GM12878 (cell line): Measurements from ENCODE around the gene DNPEP. TPM values are rescaled to one million over a fixed set of nuclear protein-coding genes. Genes with fewer than 3 reads are reported as not detected.

Source experiments
- ATAC-seq: fragments of 200-7000 bp; cut with Tn5 transposase; 3 replicates; pipeline ENCODE4 v1.9.1; 2020; ENCODE audit warnings: mild to moderate bottlenecking, moderate library complexity
- BruUV-seq: library from RNA; stranded (reverse); fragments of 400-500 nt; replicated peaks from 2 replicates; lab custom pipeline; 2021; lab: Mats Ljungman, UMichigan
- CTCF ChIA-PET: fragments of 300-600 bp; sonication (Branson Sonifier 250); formaldehyde crosslinking; extraction: SDS; loops from one replicate; lab custom pipeline; 2021; ENCODE audit warnings: inconsistent platforms; lab: Yijun Ruan, JAX
- POLR2A ChIA-PET: fragments of 350-600 bp; formaldehyde crosslinking; extraction: SDS; loops from one replicate; lab custom pipeline; 2021; ENCODE audit warnings: inconsistent platforms; lab: Charles Lee
- RAD21 ChIA-PET: fragments of 300-600 bp; sonication (Branson Sonifier 250); formaldehyde crosslinking; loops from one replicate; lab custom pipeline; 2023; ENCODE audit warnings: antibody characterized with exemption; ENCODE audit not compliant: unreplicated experiment; lab: Charles Lee
- SMC1A ChIA-PET: fragments of 300-600 bp; sonication (Branson Sonifier 250); formaldehyde crosslinking; loops from one replicate; lab custom pipeline; 2023; ENCODE audit not compliant: unreplicated experiment, uncharacterized antibody; lab: Charles Lee
- DNase-seq: peaks from one replicate; pipeline ENCODE4 v3.0.0-alpha.2; 2011; ENCODE audit warnings: low read depth, low spot score
- FAIRE-seq: peaks from 3 replicates; lab custom pipeline; 2011; peaks lifted over from hg19 to GRCh38; lab: Jason Lieb, UNC
- H2AFZ ChIP-seq: 2 replicates; pipeline ENCODE4 v1.6.0; 2011; ENCODE audit warnings: low read depth, low read length, control low read depth; ENCODE audit not compliant: control insufficient read depth
- H3K27ac ChIP-seq: 2 replicates; pipeline ENCODE4 v1.5.1; 2011; ENCODE audit warnings: control low read depth; ENCODE audit not compliant: control insufficient read depth, insufficient read depth
- H3K27me3 ChIP-seq, 2 experiments: replicated peaks in 1 of 2; 2 replicates each; pipeline versions ENCODE4 v1.6.0 to v1.6.1; 2011; ENCODE audit warnings: low read length in 1 of 2; ENCODE audit not compliant: control insufficient read depth in 2 of 2, insufficient read depth in 2 of 2
- H3K36me3 ChIP-seq, 2 experiments: 2 replicates each; pipeline ENCODE4 v1.5.1; 2011; ENCODE audit warnings: low read length in 1 of 2; ENCODE audit not compliant: control insufficient read depth in 2 of 2, insufficient read depth in 2 of 2
- H3K4me1 ChIP-seq: 2 replicates; pipeline ENCODE4 v1.6.1; 2011; ENCODE audit warnings: mild to moderate bottlenecking, low read length, moderate library complexity, mixed read lengths; ENCODE audit not compliant: control insufficient read depth, insufficient read depth
- H3K4me2 ChIP-seq: 2 replicates; pipeline ENCODE4 v1.6.0; 2011; ENCODE audit warnings: control low read depth; ENCODE audit not compliant: control insufficient read depth, insufficient read depth
- H3K4me3 ChIP-seq: fragments of 200-600 bp; sonication (generic); 2 replicates; pipeline ENCODE4 v1.5.1; 2016
- H3K79me2 ChIP-seq: 2 replicates; pipeline ENCODE4 v1.6.0; 2011; ENCODE audit warnings: low read length; ENCODE audit not compliant: control insufficient read depth, insufficient read depth
- H3K9ac ChIP-seq: 2 replicates; pipeline ENCODE4 v1.8.0; 2011; ENCODE audit warnings: low read length, control low read depth, mixed read lengths; ENCODE audit not compliant: control insufficient read depth, insufficient read depth
- H3K9me3 ChIP-seq: replicated peaks from 3 replicates; pipeline ENCODE4 v1.5.1; 2011; ENCODE audit warnings: mild to moderate bottlenecking, low read length; ENCODE audit not compliant: control insufficient read depth, insufficient read depth
- H4K20me1 ChIP-seq: 2 replicates; pipeline ENCODE4 v1.6.0; 2011; ENCODE audit not compliant: control insufficient read depth, insufficient read depth
- STAT3 ChIP-seq: IDR thresholded peaks from 2 replicates; pipeline ENCODE4 v1.6.1; 2011; ENCODE audit warnings: low read depth, low read length, improper control_type of control experiment
- TCF12 ChIP-seq: IDR thresholded peaks from 2 replicates; pipeline ENCODE4 v1.6.1; 2011; ENCODE audit warnings: low read depth, mild to moderate bottlenecking, low read length
- ZNF592 ChIP-seq: fragments of 450-650 bp; IDR thresholded peaks from 2 replicates; pipeline ENCODE4 v1.6.1; 2017; ENCODE audit warnings: mild to moderate bottlenecking, moderate library complexity
- WGBS: methylation state at CpG from one replicate; pipeline ENCODE4 v1.1.6; 2016; ENCODE audit warnings: low lambda C conversion rate; ENCODE audit not compliant: insufficient replicate concordance, insufficient coverage; ENCODE audit errors: missing lambda C conversion rate; 5-methylcytosine and 5-hydroxymethylcytosine counted together
- in situ Hi-C: fragments of 300-500 bp; cut with MboI; formaldehyde crosslinking; loops from 9 replicates; pipeline ENCODE4 v1.14.3; 2018; ENCODE audit warnings: mixed read lengths
- intact Hi-C: fragments of 100-400 bp; cut with micrococcal nuclease; formaldehyde crosslinking; loops from one replicate; pipeline ENCODE4 v1.14.2; 2022; ENCODE audit not compliant: unreplicated experiment
- polyA plus RNA-seq, 11 experiments: library from polyadenylated mRNA; depleted of rRNA in 4 of 11; unstranded in 6 of 11; stranded (reverse) in 5 of 11; fragments of >200 nt; fragmentation: Nextera tagmentation in 4 of 11; fragmentation: Illumina TruSeq in 1 of 11; extraction: Ambion mirVana in 4 of 11; extraction: Trizol in 1 of 11; gene quantifications; 1 replicate in 1 of 11; 2 replicates in 10 of 11; pipeline versions ENCODE4 v1.2.1 to v1.2.3, GENCODE V29; 2011 to 2016; ENCODE audit warnings: inconsistent platforms in 2 of 11, missing spikeins in 2 of 11, low read depth in 1 of 11
- total RNA-seq, 4 experiments: library from RNA; depleted of rRNA in 3 of 4; stranded (reverse); fragments of >200 nt in 3 of 4; fragmentation: Illumina TruSeq in 1 of 4; extraction: Trizol in 1 of 4; gene quantifications; 2 replicates each; pipeline versions ENCODE4 v1.2.1 to v1.2.3, GENCODE V29; 2013 to 2021

The DNPEP gene
- total and polyA plus RNA-seq, 10 of the 15 experiments (the other 5 are each of a cell fraction or from before 2014, with no cell fraction given), result 33.1 to 82.0 (median 64.1) TPM

GRCh38 chr2:219384859-219385258 lies 2.9 kb downstream of the DNPEP start:
- FAIRE-seq (no peak), ATAC-seq (no peak)
- H3K27me3 ChIP-seq, result no peaks in the 10 kb centered on the region
- H3K9me3 ChIP-seq, result no peaks in the 10 kb centered on the region
- H3K9ac ChIP-seq, result no peak overlapping the region
- H3K79me2 ChIP-seq, result peaks cover 8% of the 10 kb centered on the region
- no peaks in the 10 kb centered on the region for H4K20me1 ChIP-seq
- SMC1A ChIA-PET, result no interaction called here
- TF ChIP-seq ZNF592 (no peak), STAT3 (no peak), TCF12 (no peak)
- TF ChIP-seq, all 136 proteins: peak for 0
- peaks cover 5% of the 10 kb centered on the region for H3K4me1 ChIP-seq
- no peak overlapping the region for H3K27ac ChIP-seq
- 95% methylated on average over 2 of the region's 2 CpGs for WGBS
- RAD21 ChIA-PET, result no interaction called here
- BruUV-seq, result no TSS peak
- POLR2A ChIA-PET, result no interaction called here
- in situ Hi-C loops, result no loop called here
- intact Hi-C loops, result loop anchor here (5.0 kb wide), 2 partner anchors 208 to 223 kb away; partner anchors contain the start of genes CNPPD1, NHEJ1 and RETREG2
- H3K4me3 ChIP-seq, result no peak overlapping the region
- peaks cover 11 to 13% of the 10 kb centered on the region in 2 experiments; a peak in 3 of 4 replicates for H3K36me3 ChIP-seq
- H2AFZ ChIP-seq, result no peak overlapping the region
- H3K4me2 ChIP-seq, result no peak overlapping the region
- CTCF ChIA-PET, result no interaction called here
- DNase-seq, result no peak
